Stimulated activated naive CD8-positive, alpha-beta T cell treated with anti-CD3 and anti-CD28 coated beads, Interleukin-15, Interleukin-2, amounts not matched to agents 100 U/mL and 50 U/mL, for 24 hours (primary cell): ENCODE measurements around the gene ZNF493.

Experiments
- ATAC-seq: fragments of 150-1000 bp; cut with Tn5 transposase; one replicate; pipeline ENCODE4 v1.10.0; 2021
- DNase-seq: peaks from one replicate; pipeline ENCODE4 v3.0.0; 2021

Gene ZNF493

GRCh38 chr19:21396893-21397572 lies at the start of gene ZNF493:
Gene ZNF493, plus strand, starts transcription at chr19:21397133. Its CDS starts 105 bp downstream, at chr19:21397238.
- ATAC-seq (peak; percentile 100), DNase-seq (peak; percentile 87)

GRCh38 chr19:21352830-21353229 lies 44.1 kb upstream of the ZNF493 start:
- DNase-seq = no peak
- ATAC-seq = no peak

GRCh38 chr19:21358768-21359451 lies 38.0 kb upstream of the ZNF493 start, which contains the start of gene ZNF738:
Gene ZNF738, plus strand, starts transcription at chr19:21359000. Its CDS starts 141 bp downstream, at chr19:21359141.
- DNase-seq (peak; percentile 83), ATAC-seq (peak; percentile 99)

GRCh38 chr19:21362291-21362690 lies 34.6 kb upstream of the ZNF493 start:
- ATAC-seq (no peak), DNase-seq (no peak)

- DNase-seq = no peak
- no peak for ATAC-seq
These were observed 12.9 kb upstream of the ZNF493 start for GRCh38 chr19:21383980-21384582.

- ATAC-seq = no peak
- no peak for DNase-seq
These were observed 812 bp upstream of the ZNF493 start for GRCh38 chr19:21396121-21396520.

GRCh38 chr19:21398851-21399250 lies 1.9 kb downstream of the ZNF493 start:
- ATAC-seq = no peak

DNA sequence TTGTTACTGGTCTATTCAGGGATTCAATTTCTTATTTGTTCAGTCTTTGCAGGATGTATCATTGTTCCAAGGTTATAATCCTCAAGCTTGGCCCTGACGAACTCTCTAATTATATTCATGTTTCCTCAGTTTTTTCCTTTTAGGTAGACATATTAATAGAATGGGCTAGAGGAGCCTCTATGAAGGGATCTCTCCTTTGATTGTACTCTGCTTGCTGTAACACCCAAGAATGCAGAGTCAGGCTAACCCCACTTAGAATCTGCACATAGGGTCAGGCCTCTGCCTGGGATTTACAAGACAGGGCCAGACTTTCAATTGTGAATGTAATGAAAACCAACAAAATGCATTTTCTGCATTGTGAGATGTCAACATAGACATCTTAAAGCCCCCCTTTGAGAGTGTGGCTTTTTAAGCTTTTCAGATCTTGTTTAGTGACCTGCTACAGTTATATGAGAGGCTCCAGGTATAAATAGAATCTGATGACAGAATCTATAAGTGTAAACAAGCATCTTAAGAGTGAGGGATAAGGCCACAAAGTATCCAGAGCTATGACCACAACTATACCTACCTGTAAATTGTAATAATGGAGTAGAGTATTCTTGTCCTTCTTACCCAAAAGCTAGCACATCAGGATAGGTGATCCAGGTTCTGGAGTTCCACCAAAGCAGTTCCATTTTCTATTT lies 5.5 kb downstream of the ZNF493 start:
- no peak for DNase-seq
- no peak for ATAC-seq

More at GRCh38 chr19:21398851-21399250, 1.9 kb downstream of the ZNF493 start:
- no peak for DNase-seq

DNA sequence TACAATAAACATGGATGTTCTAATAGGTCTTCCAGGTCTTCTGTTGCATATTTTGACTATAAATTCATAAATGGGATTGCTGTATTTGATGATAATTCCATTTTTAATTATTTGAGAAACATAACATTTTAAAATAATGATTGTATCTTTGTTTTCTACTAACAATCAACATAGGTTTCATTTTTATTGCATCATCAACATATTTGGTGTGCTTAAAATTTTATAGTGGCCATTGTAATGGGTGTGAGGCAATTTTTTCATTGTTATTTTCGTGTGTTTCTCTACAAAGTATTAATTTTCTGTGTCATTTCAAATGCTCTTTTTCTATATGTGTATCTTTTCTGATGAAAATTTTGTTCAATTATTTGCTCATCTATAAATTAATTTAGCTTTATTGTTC lies 13.2 kb downstream of the ZNF493 start:
- no peak for DNase-seq
- no peak for ATAC-seq

DNA sequence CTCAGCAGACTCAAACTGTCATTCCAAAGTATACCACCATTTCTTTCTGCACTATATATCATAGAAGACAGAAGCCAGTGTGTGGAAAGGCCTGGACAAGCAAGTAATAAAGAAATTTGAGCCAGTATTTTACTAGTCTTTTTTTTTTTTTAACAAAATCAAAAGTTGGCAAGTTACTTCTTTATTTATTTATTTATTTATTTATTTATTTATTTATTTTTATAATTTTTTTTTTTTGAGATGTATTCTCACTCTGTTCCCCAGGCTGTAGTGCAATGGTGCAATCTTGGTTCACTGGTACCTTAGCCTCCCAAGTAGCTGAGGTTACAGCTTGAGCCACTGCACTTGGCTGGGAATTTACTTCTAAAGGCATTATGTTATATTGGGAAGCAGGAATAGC lies 25.3 kb downstream of the ZNF493 start:
- ATAC-seq (no peak), DNase-seq (no peak)

DNA sequence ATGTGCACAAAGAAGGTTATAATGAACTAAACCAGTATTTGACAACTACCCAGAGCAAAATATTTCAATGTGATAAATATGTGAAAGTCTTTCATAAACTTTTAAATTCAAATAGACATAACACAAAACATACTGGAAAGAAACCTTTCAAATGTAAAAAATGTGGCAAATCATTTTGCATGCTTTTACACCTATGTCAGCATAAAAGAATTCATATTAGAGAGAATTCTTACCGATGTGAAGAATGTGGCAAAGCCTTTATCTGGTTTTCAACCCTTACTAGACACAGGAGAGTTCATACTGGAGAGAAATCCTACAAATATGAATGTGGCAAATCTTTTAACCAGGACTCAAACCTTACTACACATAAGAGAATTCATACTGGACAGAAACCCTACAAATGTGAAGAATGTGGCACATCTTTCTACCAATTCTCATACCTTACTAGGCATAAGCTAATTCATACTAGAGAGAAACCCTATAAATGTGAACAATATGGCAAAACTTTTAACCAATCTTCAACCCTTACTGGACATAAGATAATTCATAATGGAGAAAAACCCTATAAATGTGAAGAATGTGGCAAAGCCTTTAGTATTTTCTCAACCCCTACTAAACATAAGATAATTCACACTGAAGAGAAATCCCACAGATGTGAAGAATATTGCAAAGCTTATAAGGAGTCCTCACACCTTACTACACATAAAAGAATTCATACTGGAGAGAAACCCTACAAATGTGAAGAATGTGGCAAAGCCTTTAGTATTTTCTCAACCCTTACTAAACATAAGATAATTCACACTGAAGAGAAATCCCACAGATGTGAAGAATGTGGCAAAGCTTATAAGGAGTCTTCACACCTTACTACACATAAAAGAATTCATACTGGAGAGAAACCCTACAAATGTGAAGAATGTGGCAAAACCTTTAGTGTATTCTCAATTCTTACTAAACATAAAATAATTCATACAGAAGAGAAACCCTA lies 26.4 kb downstream of the ZNF493 start:
- no peak for DNase-seq
- no peak for ATAC-seq

DNA sequence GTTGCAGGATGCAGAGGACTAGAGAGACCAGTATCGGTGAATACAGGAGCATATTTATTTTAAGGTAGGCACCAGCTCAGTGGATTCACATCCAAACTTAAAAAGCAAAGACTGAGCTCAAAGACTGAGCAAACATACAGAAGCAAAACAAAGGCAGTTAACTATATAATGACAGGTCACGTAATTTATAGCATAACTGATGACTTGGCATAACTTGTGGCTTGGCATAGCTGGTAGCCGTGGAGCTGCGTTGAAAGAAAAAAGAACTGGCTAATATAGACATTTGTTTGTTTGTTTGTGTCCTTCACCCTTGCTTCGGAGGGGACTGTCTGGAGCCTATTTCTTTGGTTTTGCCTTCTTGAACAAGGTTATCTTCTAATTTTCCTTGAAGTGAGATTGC lies 33.7 kb downstream of the ZNF493 start:
- no peak for DNase-seq
- ATAC-seq = no peak

- ATAC-seq (no peak), DNase-seq (no peak)
These were observed 35.7 kb downstream of the ZNF493 start for GRCh38 chr19:21432590-21432989.

GRCh38 chr19:21434516-21434915 lies 37.6 kb downstream of the ZNF493 start:
- DNase-seq = no peak
- no peak for ATAC-seq

DNA sequence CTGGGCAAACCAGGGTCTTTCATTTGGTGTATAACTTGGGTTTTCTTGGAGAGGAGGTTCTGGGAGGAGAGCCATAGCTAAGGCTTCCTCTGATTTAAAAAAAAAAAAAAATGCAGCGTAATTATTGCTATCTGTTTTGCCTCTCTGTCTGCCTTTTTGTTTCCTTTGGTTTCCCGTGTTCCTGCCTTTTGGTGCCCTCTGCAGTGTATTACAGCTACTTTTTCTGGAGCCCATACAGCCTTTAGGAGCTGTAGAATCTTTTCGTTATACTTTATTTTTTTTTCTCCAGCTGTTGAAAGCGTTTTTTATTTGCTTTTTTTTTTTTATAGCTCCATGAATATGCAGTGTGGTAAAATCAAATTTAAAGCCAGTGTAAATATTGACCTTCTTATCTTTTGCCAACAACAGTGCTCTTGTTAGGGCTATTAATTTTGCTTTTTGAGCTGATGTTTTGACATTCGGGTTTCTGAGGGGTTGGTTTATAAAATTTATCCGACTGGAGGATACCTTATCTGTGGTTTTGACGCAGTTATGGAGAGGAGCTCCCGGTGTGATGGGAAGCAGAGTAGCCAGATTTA lies 38.1 kb downstream of the ZNF493 start:
- DNase-seq (no peak), ATAC-seq (no peak)

DNA sequence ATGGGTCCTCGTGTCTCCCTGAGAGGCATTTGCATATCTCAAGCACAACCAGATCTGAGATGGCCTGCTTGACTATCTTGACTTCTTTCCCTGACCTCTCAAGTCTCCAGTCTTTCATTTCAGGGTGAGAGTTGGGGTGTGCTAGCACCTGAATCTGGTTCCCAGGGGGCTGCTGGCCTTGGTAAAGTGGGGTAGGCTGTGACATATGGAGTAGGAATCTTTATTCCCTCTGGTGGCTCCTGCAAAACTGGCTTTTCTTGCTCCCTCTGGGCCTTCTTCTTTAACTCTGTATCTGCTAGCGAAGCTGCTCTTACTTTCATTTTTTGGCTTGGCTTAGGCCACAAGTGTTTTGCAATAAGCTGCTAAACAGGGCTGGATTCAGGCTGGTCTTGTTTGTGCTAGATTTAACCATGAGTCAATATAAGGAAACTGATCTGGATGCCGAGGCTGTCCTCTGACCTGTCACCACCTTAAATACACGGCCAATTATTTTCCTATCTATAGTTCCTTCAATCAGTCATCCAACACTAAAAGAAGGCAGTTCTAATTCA lies 42.3 kb downstream of the ZNF493 start:
- no peak for ATAC-seq
- no peak for DNase-seq

DNA sequence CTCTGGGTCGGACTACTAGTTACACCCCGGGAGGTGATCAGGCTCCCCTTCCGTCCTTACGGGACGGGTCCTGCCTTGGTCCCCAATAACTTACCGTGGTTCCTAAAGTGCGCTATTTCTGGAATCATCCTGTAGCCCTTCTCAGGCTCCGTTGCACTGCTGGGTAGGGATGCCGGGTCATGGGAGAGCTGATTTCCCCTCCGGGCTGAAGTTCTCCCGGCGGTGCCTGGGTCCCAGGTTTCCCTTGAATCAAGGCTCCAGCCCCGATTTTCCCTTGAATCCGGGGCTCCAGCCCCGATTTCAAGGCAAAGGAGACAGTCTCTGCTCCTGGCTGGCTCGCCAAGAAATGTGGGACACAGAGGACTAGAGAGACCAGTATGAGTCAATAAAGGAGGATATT lies 43.4 kb downstream of the ZNF493 start:
- no peak for ATAC-seq
- DNase-seq = no peak

DNA sequence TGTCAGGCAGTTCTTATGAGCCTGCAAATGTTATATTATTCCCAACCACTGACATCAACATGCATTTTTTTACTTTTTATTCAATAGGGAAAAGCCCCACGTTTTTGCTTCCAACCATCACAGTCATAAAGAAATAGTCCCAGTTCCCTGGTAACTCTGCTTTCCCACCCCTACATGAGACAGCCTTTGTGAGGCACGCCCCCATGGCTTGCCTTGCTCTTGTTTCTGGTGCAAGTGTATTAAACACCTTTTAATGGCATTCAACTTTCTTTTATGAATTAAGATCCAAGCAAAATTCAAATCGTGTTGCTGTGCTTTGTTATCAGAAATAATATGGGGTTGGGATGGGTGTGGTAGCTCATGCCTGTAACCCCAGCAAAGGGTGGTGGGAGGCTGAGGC lies 54.3 kb downstream of the ZNF493 start:
- ATAC-seq = no peak
- DNase-seq = no peak

GRCh38 chr19:21454901-21455300 lies 58.0 kb downstream of the ZNF493 start:
- ATAC-seq (no peak), DNase-seq (no peak)

- no peak for ATAC-seq
- DNase-seq = no peak
These were observed 63.8 kb downstream of the ZNF493 start for GRCh38 chr19:21460686-21461085.

DNA sequence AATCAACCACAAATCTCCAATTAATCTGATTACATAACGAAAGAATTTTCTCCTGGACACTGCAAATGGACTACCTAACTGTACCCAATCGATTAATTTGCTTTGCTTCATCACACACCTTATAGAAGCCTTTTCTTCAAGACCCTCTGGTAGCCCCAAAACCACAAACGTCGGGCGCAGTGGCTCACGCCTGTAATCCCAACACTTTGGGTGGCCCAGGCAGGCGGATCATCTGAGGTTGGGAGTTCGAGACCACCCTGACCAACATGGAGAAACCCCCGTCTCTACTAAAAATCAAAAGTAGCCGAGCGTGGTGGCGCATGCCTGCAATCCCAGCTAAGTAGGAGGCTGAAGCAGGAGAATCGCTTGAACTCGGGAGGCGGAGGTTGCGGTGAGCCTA lies 65.6 kb downstream of the ZNF493 start:
- no peak for ATAC-seq

More for the DNA sequence above, 65.6 kb downstream of the ZNF493 start:
- DNase-seq = no peak
